HG02973 (cell line): ENCODE results near the gene KIAA0232.
"Not testable (repeated sequence)": the region's sequence is repeated elsewhere in the genome, so short reads cannot be mapped to it uniquely, and the experiment has no call there.

Experiments used
- ATAC-seq: cut with Tn5 transposase; IDR thresholded peaks from one replicate; pipeline ENCODE4 v1.9.1; 2021; ENCODE audit warnings: moderate library complexity; ENCODE audit not compliant: unreplicated experiment

The KIAA0232 gene

DNA sequence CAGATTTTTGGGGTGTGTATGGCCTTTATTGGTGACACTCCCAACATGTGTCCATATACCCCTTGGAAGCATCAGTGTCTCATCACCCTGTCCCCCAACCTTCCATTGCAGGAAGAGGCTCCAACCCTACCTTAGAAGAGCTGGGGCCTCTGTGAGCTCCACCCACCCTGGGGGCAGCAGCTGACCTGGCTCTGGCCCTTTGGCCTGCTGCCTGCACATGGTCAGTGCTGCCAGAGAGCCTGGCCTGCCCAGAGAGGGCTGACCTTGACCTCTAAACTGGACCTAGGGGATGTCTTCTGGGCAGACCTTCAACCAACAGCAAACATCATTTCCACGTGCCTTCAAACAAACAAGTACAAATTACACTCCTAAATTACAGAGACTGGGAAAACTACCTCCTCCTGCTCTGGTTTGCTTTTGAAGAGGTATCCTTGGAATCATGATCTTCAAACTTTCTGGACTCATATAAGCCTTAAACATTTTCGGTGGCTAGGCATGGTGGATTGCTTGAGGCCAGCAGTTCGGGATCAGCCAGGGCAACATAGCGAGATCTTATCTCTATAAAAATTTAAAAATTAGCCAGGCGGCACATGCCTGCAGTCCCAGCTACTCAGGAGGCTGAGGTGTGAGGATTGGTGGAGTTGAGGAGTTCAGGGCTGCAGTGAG is 27.3 kb upstream of the KIAA0232 start:
- ATAC-seq = no peak

DNA sequence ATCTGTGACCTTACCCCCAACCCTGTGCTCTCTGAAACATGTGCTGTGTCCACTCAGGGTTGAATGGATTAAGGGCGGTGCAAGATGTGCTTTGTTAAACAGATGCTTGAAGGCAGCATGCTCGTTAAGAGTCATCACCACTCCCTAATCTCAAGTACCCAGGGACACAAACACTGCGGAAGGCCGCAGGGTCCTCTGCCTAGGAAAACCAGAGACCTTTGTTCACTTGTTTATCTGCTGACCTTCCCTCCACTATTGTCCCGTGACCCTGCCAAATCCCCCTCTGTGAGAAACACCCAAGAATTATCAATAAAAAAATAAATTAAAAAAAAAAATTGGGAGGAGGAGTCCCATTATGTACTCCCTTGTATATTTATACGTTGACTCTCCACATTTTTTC is 26.2 kb upstream of the KIAA0232 start:
- ATAC-seq = not testable (repeated sequence)

DNA sequence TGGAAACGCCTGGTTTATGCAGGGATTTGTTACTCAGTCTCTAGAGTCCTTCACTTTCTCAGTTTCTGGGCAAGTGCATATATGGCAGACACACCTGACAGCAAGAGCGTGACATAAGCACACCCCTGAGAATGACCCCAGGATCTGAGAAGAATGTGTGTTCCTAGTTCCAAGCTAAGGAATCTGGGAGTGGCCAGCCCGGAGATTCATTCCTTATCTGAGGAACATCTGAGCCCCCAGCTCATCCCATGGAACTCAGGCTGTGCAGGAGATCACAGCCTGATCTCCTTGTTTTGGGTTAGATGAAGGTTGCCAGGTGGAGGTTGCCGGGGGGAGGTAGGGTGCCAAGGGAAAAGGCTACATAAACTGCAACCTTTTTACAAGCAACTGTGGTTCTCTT is 23.8 kb upstream of the KIAA0232 start:
- no peak for ATAC-seq

DNA sequence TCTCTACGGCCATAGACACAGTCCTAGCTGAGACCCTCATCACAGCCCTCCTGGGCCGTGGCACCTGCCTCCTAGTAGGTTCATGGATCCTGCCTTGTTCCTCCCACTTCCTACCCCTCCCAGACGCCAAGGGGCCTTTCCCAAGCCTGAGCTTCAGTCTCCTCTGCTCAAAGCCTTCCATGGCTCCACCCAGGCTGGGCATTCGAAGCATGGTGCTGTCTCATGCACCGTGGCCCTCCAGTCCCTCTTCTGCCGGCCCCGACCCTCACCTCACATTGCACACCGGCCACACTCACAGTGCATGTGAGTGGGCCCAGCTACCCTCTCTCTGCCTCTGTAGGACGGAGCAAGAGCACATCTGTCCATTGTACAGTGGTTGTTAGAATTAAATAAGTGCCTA is 21.7 kb upstream of the KIAA0232 start:
- ATAC-seq = no peak

DNA sequence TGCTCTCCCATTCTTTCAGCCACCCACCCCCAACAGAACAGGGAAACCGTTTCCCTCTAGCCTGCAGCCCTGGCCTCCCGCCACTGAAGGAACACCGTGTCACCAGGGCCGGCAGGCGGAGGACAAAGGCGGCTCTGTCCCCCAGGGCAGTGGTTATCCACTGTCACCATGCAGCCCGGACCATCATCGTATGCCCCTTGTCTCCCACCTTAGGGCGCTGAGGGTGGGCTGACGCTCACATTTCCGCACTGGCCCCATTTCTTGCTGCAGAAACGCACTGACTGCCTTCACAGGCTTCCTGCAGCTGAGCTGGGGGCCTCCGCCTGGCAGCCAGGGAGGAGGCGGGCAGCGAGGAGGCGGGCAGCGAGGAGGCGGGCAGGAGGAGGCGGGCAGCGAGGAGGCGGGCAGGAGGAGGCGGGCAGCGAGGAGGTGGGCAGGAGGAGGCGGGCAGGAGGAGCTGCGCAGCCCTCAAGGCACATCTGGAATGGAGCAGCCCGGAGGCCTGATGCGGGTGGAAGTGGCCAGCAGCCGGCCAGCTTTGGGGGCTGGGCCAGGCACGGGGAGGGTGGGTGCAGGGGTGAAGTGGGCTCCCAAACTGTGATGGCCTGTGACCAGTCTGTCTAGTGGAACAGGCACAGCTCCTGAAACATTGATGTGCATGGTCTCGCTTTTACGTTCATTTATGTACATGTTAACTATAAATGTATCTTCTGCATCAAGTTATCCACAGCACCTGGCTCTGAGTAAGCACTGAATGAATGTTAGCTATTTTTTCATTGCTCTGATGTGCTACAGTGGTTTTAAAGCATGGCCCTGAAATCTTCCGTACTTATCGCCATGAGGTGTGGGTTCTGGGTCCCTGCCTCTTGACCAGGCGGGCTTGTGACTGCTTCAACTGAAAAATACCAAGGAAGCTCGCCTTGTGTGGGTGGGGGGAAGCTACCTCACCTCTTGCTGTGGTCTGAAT is 20.6 kb upstream of the KIAA0232 start:
- no peak for ATAC-seq

- no peak for ATAC-seq
These were observed 19.1 kb upstream of the KIAA0232 start for GRCh38 chr4:6763330-6763851.

DNA sequence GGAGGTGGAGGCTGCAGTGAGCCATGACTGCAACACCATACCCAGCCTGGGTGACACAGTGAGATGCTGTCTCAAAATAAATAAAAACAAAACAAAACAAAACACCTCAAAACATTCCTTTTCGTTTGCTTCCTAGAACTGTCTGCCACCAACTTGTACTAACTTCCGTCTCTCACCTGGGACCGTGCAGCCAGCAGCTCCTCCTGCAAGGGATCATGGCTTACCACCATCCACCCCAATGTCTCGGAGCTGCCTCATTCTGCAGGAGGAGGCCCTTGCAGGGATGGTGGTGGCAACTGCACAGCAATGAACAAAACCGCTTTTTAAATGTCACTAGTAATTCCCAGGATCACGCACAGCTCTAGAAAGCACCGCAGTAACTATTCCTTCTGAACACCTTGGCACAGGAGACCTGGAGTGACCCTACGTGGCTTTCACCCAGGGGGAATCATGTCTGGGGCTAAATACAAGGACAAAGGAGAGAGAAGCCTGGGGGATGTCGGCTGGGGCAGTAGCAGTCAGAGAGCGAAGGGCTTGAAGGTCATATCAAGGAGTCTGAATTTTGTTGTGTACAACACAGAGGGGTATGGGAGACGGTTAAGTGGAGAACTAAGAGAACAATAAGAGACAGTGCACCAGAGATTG is 17.4 kb upstream of the KIAA0232 start:
- ATAC-seq = no peak

- no peak for ATAC-seq
These were observed 16.8 kb upstream of the KIAA0232 start for GRCh38 chr4:6765703-6766102.

DNA sequence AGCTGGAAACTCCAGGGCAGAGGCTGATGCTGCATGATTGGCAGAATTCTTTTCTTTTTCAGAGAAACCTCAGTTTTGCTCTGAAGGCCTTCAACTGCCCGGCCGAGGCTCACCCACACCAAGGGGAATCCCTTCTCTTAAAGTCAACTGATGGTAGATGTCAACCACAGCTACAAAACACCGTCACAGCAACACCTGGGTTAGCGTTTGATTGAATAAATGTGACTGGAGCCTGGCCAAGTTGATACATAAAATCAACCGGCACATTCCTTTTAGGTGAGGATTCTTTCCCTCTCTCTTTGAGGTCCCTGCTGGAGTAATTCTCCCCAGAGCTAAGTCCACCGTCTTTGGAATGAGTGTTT is 15.2 kb upstream of the KIAA0232 start:
- ATAC-seq = no peak

GRCh38 chr4:6767748-6768538 is 14.6 kb upstream of the KIAA0232 start:
- ATAC-seq = no peak

DNA sequence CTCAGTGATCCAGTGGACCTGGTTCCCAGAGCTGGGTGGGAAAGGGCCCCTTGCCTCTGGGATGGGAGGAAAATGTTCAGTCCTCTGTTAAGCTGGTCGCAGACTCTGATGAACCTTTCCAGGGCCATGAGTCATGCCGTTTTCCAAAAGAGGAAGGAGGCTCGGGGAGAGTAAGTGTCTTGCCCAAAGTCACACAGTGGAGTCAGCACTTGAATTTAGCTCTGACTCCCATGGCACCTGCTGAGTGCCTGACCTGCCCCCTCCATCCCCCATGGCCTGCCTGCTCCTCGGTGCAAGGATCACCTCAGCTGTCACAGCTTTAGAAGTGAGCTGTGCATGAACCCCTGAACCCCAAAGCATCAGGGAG is 14.0 kb upstream of the KIAA0232 start:
- no peak for ATAC-seq

DNA sequence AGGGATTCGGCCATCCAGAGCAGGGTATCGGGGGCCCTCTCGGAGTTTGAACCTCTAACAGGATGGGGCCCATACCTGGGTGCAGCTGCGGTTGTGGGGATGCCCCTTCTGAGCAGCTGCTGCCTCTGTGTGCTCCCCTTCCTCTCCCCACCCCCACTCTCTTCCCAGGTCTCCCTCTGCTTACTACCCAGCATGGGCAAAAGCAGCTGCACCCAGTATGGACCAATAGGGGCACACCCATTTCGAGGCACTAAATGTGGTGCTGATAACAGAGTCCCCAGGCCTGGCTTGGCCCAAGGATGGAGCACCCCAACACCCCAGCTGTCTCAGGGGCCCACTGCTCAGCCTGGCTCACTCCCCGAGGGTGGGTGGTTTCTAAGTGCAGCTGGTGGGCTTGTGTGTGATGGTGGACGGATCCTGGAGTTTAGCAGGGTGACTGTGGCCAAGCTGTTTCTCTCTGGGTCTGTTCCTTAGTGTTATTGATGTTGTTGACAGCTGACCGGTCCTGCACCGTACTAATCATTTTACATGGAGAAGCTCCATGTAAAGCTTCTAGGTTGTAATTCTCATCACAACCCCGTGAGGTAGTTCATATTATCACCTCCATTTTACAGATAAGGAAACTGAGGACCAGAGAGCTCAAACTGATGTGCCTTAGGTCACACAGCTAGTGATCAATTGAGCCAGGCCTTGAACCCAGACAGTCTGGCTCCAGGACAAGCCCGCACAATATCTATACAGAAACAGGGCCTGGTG is 13.1 kb upstream of the KIAA0232 start:
- no peak for ATAC-seq

- no peak for ATAC-seq
These were observed 12.5 kb upstream of the KIAA0232 start for GRCh38 chr4:6769989-6770420.

DNA sequence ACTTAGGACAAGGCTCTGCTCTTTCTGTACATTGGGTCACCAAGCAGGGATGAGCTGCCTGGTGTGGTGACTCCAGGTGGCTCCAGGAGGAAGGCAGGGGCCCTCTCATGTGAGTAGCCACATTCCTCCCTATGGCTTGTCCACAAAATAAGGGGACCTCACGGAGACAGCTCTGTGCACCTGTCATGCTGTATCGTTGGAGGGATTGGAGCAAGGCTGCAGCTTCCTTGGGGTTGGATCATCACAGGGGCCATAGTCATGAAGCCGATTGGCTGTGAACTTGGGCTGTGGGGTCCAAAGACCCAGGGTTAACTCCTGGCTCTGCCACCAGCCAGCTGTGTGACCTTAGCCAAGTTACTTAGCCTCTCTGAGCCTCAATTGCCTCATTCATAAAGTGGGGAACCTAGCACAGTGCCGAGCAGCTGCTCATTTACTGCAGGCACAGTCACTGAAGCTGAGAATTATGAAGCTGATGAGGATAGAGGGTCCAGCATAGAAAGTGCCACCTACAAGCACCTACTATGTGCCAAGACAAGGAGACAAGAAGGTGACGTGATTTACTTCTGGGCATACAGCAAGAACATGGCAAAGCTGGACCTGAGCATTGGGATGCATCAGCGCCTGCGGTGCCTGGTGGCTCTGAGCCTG is 11.8 kb upstream of the KIAA0232 start:
- ATAC-seq = no peak

GRCh38 chr4:6771229-6771671 is 11.3 kb upstream of the KIAA0232 start:
- ATAC-seq = no peak

DNA sequence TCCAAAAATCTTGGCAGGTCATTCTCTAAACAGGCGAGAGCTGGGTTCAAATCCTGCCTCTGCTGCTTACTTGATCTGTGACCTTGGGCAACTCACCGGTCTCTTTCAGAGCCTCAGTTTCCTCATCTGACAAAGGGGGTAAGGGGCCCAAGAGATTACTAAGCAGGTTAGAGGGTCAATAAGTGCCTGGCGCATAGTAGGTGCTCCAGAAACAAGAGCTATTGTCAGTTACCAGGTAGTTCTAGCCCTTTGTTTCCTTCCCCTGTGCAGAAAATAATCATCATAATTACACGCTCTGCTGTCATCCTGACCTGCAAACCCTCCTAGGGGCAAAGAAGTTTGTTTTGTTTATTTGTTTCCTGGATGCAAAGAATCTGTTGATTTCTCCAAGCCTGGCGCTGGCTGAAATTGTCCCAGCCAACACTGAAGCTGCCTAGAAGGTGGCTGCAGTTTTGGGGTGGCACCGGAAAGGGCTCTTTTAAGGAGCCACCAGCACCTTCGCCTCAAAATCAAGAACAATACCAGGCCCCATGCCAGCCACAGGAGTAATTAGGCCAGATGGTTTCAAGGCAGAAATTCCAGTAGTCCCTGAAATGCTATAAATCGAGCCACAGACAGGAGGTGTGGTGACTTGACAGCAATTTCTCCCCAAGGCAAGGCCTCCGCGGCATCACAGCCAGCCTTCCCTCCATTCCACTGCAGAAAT is 10.2 kb upstream of the KIAA0232 start:
- no peak for ATAC-seq

DNA sequence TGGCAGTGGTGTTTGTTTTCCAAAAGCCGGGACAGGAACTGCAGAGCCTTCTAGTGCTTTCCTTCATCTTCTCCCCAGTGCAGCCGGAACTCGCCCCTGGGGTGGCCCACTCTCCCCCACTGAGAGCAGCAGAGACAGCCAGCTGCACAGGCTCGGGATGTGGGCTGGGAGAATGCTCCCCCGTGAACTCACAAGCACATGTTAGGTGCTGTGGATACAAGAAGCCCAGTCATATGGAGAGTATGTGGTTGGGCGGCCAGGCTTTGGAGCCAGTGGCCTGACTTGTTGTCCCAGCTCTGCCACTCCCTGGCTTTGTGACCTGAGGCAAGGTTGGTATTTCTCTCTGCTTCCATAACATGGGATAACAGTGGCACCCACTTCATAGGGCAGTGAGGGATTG is 9.4 kb upstream of the KIAA0232 start:
- ATAC-seq = no peak

GRCh38 chr4:6773616-6774540 is 8.6 kb upstream of the KIAA0232 start:
- ATAC-seq = no peak
